B cell (primary cell): ENCODE measurements around the gene GRIP1.

Experiments used
- CTCF ChIP-seq: fragments of 200-600 bp; IDR thresholded peaks from one replicate; pipeline ENCODE4 v1.8.0; 2022; ENCODE audit warnings: antibody characterized with exemption, mild to moderate bottlenecking
- EZH2 ChIP-seq: IDR thresholded peaks from 2 replicates; pipeline ENCODE4 v1.6.1; 2012; ENCODE audit warnings: borderline replicate concordance, low read depth, mild to moderate bottlenecking, moderate library complexity, low read length; ENCODE audit not compliant: insufficient read depth, poor library complexity, severe bottlenecking

GRCh38 chr12:66309606-66310005, 369.3 kb downstream of the GRIP1 start:
- no peak for TF ChIP-seq CTCF
- TF ChIP-seq EZH2 = no peak
